Liver (tissue), 9 donors: ENCODE results near the gene TBC1D20. TPM values are rescaled to one million over a fixed set of nuclear protein-coding genes. Genes with fewer than 3 reads are reported as not detected.
A peak's percentile ranks its signal among the peaks of the same experiment; 100 is the strongest.

Experiments
- DNase-seq: peaks from one replicate; pipeline ENCODE4 v3.0.0-alpha.2; 2017; ENCODE audit warnings: low spot score
- H3K27ac ChIP-seq, 2 donors: one replicate each; pipeline ENCODE4 v1.7.0; 2013; ENCODE audit warnings: inconsistent platforms in 2 of 2, low read length in 2 of 2, control low read depth in 1 of 2, low read depth in 1 of 2, mild to moderate bottlenecking in 1 of 2
- H3K27me3 ChIP-seq, 4 donors: one replicate each; pipeline versions ENCODE4 v1.6.1 to v1.7.0; 2013; ENCODE audit warnings: low read length in 3 of 4, inconsistent platforms in 1 of 4, mild to moderate bottlenecking in 1 of 4, moderate library complexity in 1 of 4; ENCODE audit not compliant: control insufficient read depth in 4 of 4, insufficient read depth in 4 of 4
- H3K36me3 ChIP-seq, 4 donors: one replicate each; pipeline versions ENCODE4 v1.6.1 to v1.7.0; 2013; ENCODE audit warnings: low read length in 3 of 4, mild to moderate bottlenecking in 3 of 4, low read depth in 1 of 4, moderate library complexity in 1 of 4; ENCODE audit not compliant: control insufficient read depth in 4 of 4, insufficient read depth in 3 of 4
- H3K4me1 ChIP-seq, 4 donors: one replicate each; pipeline versions ENCODE4 v1.6.1 to v1.7.0; 2013; ENCODE audit warnings: low read length in 3 of 4, mild to moderate bottlenecking in 3 of 4, moderate library complexity in 1 of 4; ENCODE audit not compliant: control insufficient read depth in 4 of 4, insufficient read depth in 4 of 4
- H3K4me3 ChIP-seq, 3 donors: one replicate each; pipeline versions ENCODE4 v1.6.1 to v1.7.0; 2013; ENCODE audit warnings: low read length in 3 of 3, control low read depth in 1 of 3, low read depth in 1 of 3, mild to moderate bottlenecking in 1 of 3
- H3K9ac ChIP-seq, 2 donors: one replicate each; pipeline ENCODE4 v1.7.0; 2013; ENCODE audit warnings: low read length in 2 of 2, mild to moderate bottlenecking in 2 of 2, moderate library complexity in 2 of 2, control low read depth in 1 of 2, low read depth in 1 of 2
- H3K9me3 ChIP-seq, 4 donors: one replicate each; pipeline versions ENCODE4 v1.6.1 to v1.7.0; 2013; ENCODE audit warnings: low read length in 3 of 4; ENCODE audit not compliant: control insufficient read depth in 4 of 4
- ATF3 ChIP-seq: IDR thresholded peaks from 2 replicates; pipeline ENCODE4 v1.6.1; 2016; ENCODE audit warnings: antibody characterized with exemption
- EGR1 ChIP-seq, 2 donors: IDR thresholded peaks; 2 replicates each; pipeline ENCODE4 v1.6.1; 2016 to 2018; ENCODE audit warnings: antibody characterized with exemption in 2 of 2, low read depth in 2 of 2
- FOXA1 ChIP-seq: IDR thresholded peaks from 2 replicates; pipeline ENCODE4 v1.6.1; 2016; ENCODE audit warnings: antibody characterized with exemption
- FOXA2 ChIP-seq: IDR thresholded peaks from 2 replicates; pipeline ENCODE4 v1.6.1; 2016; ENCODE audit warnings: antibody characterized with exemption
- GABPA ChIP-seq, 2 donors: IDR thresholded peaks in 1 of 2; conservative IDR thresholded peaks in 1 of 2; 2 replicates each; pipeline ENCODE4 v1.6.1; 2016; ENCODE audit warnings: antibody characterized with exemption in 2 of 2, mild to moderate bottlenecking in 1 of 2, moderate library complexity in 1 of 2
- HNF4A ChIP-seq, 2 donors: conservative IDR thresholded peaks; 2 replicates each; pipeline ENCODE4 v1.6.1; 2016; ENCODE audit warnings: antibody characterized with exemption in 2 of 2, mild to moderate bottlenecking in 2 of 2
- HNF4G ChIP-seq: IDR thresholded peaks from 2 replicates; pipeline ENCODE4 v1.6.1; 2016; ENCODE audit warnings: antibody characterized with exemption
- JUND ChIP-seq, 2 donors: IDR thresholded peaks; 2 replicates each; pipeline ENCODE4 v1.6.1; 2016; ENCODE audit warnings: antibody characterized with exemption in 2 of 2
- MAX ChIP-seq: IDR thresholded peaks from 2 replicates; pipeline ENCODE4 v1.6.1; 2016; ENCODE audit warnings: antibody characterized with exemption
- NR2F2 ChIP-seq: IDR thresholded peaks from 2 replicates; pipeline ENCODE4 v1.6.1; 2016; ENCODE audit warnings: antibody characterized with exemption
- RAD21 ChIP-seq, 2 donors: IDR thresholded peaks; 2 replicates each; pipeline ENCODE4 v1.6.1; 2016; ENCODE audit warnings: antibody characterized with exemption in 2 of 2, mild to moderate bottlenecking in 2 of 2
- REST ChIP-seq: IDR thresholded peaks from 2 replicates; pipeline ENCODE4 v1.6.1; 2016; ENCODE audit warnings: antibody characterized with exemption, mild to moderate bottlenecking
- RXRA ChIP-seq, 2 donors: IDR thresholded peaks; 2 replicates each; pipeline ENCODE4 v1.6.1; 2017 to 2018; ENCODE audit warnings: antibody characterized with exemption in 2 of 2, mild to moderate bottlenecking in 1 of 2
- SP1 ChIP-seq: IDR thresholded peaks from 2 replicates; pipeline ENCODE4 v1.6.1; 2018; ENCODE audit warnings: antibody characterized with exemption, mild to moderate bottlenecking
- TAF1 ChIP-seq: conservative IDR thresholded peaks from 2 replicates; pipeline ENCODE4 v1.6.1; 2016; ENCODE audit warnings: antibody characterized with exemption, mild to moderate bottlenecking
- YY1 ChIP-seq: IDR thresholded peaks from 2 replicates; pipeline ENCODE4 v1.6.1; 2016; ENCODE audit warnings: antibody characterized with exemption, mild to moderate bottlenecking
- WGBS: extraction: QIAGEN DNeasy Blood & Tissue Kit; methylation state at CpG from one replicate; pipeline ENCODE4 v1.1.7; 2013; 5-methylcytosine and 5-hydroxymethylcytosine counted together
- polyA plus RNA-seq, 2 donors: library from polyadenylated mRNA; stranded (reverse) in 1 of 2; unstranded in 1 of 2; fragments of 200-250 nt in 1 of 2; fragments of >200 nt in 1 of 2; fragmentation: Nextera tagmentation in 1 of 2; extraction: Ambion mirVana in 1 of 2; gene quantifications; one replicate each; pipeline versions ENCODE4 v1.2.1 to v1.2.3, GENCODE V29; 2013 to 2015
- total RNA-seq, 2 donors: library from RNA; depleted of rRNA; stranded (reverse); fragments of >200 nt; gene quantifications; one replicate each; pipeline ENCODE4 v1.2.3, GENCODE V29; 2014
- TF ChIP-seq, protein P1 (sequence below): fragments of 150-350 bp; IDR thresholded peaks from 2 replicates; pipeline ENCODE4 v1.5.1; 2017; ENCODE audit warnings: improper control_type of control experiment, low read depth, low read length; ENCODE audit not compliant: missing input control
- TF ChIP-seq, protein P2 (sequence below): IDR thresholded peaks from 2 replicates; pipeline ENCODE4 v1.6.1; 2016; ENCODE audit warnings: antibody characterized with exemption
- donor health status: healthy.
- donor health status: healthy.
- donor health status: healthy.
- donor health status: healthy.
- donor health status: healthy.

The TBC1D20 gene
- total and polyA plus RNA-seq, 4 donors = 8.7 to 18.9 (median 11.9) TPM

GRCh38 chr20:504632-505075, 42.3 kb upstream of the TBC1D20 start:
- Histone ChIP-seq H3K9me3 (no peaks in the 10 kb centered on the region), H3K27ac (peak overlapping the region in 1 of 2 donors; percentile 2), H3K9ac (no peak overlapping the region), H3K4me3 (no peak overlapping the region), H3K27me3 (no peaks in the 10 kb centered on the region), H3K4me1 (peaks cover 8 to 22% (median 17%) of the 10 kb centered on the region in 4 donors), H3K36me3 (peaks cover 5 to 42% (median 19%) of the 10 kb centered on the region in 4 donors)
- TF ChIP-seq RXRA (IDR thresholded peaks at IDR 0.05) (peak in 1 of 2 donors; percentile 54), HNF4G (peak; percentile 50), RAD21 (IDR thresholded peaks at IDR 0.05) (peak; percentile 10 to 19), ATF3 (peak; percentile 24), NR2F2 (no peak), JUND (IDR thresholded peaks at IDR 0.05) (peak in 1 of 2 donors; percentile 55), EGR1 (IDR thresholded peaks at IDR 0.05; ENCODE audit: low read depth in 2 of 2) (no peak), REST (peak; percentile 15), FOXA2 (no peak), SP1 (peak; percentile 38), HNF4A (conservative IDR thresholded peaks at IDR 0.05) (peak; percentile 76 to 80)
- no peak for DNase-seq
- 40% methylated on average over 3 of the region's 3 CpGs for WGBS

GRCh38 chr20:503048-503737, 40.9 kb upstream of the TBC1D20 start:
- H3K4me3 ChIP-seq = no peak overlapping the region
- no peaks in the 10 kb centered on the region for H3K9me3 ChIP-seq
- no peak overlapping the region for H3K9ac ChIP-seq
- DNase-seq = no peak
- no peak for TF ChIP-seq ATF3
- no peak for TF ChIP-seq REST
- no peak for TF ChIP-seq YY1
- TF ChIP-seq MAX = no peak
- TF ChIP-seq HNF4G = no peak
- no peak for TF ChIP-seq JUND (IDR thresholded peaks at IDR 0.05)
- TF ChIP-seq, protein P1, sequence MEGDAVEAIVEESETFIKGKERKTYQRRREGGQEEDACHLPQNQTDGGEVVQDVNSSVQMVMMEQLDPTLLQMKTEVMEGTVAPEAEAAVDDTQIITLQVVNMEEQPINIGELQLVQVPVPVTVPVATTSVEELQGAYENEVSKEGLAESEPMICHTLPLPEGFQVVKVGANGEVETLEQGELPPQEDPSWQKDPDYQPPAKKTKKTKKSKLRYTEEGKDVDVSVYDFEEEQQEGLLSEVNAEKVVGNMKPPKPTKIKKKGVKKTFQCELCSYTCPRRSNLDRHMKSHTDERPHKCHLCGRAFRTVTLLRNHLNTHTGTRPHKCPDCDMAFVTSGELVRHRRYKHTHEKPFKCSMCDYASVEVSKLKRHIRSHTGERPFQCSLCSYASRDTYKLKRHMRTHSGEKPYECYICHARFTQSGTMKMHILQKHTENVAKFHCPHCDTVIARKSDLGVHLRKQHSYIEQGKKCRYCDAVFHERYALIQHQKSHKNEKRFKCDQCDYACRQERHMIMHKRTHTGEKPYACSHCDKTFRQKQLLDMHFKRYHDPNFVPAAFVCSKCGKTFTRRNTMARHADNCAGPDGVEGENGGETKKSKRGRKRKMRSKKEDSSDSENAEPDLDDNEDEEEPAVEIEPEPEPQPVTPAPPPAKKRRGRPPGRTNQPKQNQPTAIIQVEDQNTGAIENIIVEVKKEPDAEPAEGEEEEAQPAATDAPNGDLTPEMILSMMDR = no peak
- no peak for TF ChIP-seq FOXA1
- no peak for TF ChIP-seq GABPA (IDR thresholded peaks at IDR 0.05 in 1 of 2, conservative IDR thresholded peaks at IDR 0.05 in 1 of 2)
- TF ChIP-seq RAD21 (IDR thresholded peaks at IDR 0.05) = no peak
- TF ChIP-seq, protein P2, sequence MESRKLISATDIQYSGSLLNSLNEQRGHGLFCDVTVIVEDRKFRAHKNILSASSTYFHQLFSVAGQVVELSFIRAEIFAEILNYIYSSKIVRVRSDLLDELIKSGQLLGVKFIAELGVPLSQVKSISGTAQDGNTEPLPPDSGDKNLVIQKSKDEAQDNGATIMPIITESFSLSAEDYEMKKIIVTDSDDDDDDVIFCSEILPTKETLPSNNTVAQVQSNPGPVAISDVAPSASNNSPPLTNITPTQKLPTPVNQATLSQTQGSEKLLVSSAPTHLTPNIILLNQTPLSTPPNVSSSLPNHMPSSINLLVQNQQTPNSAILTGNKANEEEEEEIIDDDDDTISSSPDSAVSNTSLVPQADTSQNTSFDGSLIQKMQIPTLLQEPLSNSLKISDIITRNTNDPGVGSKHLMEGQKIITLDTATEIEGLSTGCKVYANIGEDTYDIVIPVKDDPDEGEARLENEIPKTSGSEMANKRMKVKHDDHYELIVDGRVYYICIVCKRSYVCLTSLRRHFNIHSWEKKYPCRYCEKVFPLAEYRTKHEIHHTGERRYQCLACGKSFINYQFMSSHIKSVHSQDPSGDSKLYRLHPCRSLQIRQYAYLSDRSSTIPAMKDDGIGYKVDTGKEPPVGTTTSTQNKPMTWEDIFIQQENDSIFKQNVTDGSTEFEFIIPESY = no peak
- TF ChIP-seq HNF4A (conservative IDR thresholded peaks at IDR 0.05) = no peak
- no peak for TF ChIP-seq FOXA2
- no peak for TF ChIP-seq RXRA (IDR thresholded peaks at IDR 0.05)
- no peak for TF ChIP-seq TAF1
- no peak for TF ChIP-seq EGR1 (IDR thresholded peaks at IDR 0.05; ENCODE audit: low read depth in 2 of 2)
- no peak for TF ChIP-seq NR2F2
- WGBS = 96% methylated on average over 11 of the region's 11 CpGs
- no peaks in the 10 kb centered on the region for H3K27me3 ChIP-seq
- peaks cover 12 to 54% (median 31%) of the 10 kb centered on the region in 4 donors for H3K36me3 ChIP-seq
- H3K27ac ChIP-seq = no peak overlapping the region
- peaks cover 3 to 9% (median 6%) of the 10 kb centered on the region in 4 donors for H3K4me1 ChIP-seq
